ENCODE measurements around the gene GALM. TPM values are rescaled to one million over a fixed set of nuclear protein-coding genes. Genes with fewer than 3 reads are reported as not detected.

GALM gene
- total RNA-seq, 1 donor from 2014 or later: 46.3 TPM

GRCh38 chr2:38660282-38660681 lies 5.6 kb upstream of the GALM start:
- H3K4me1 Mint-ChIP-seq (ENCODE audit: low read depth): peaks cover 2% of the 10 kb centered on the region
- no peak overlapping the region for H3K27ac Mint-ChIP-seq
- no peak overlapping the region for H3K4me3 Mint-ChIP-seq (ENCODE audit: low read depth)
- no peaks in the 10 kb centered on the region for H3K9me3 Mint-ChIP-seq (ENCODE audit: low read depth)
- no peaks in the 10 kb centered on the region for H3K27me3 Mint-ChIP-seq
- H3K36me3 Mint-ChIP-seq (ENCODE audit: insufficient read depth): no peaks in the 10 kb centered on the region
- DNase-seq (ENCODE audit: low spot score, unreplicated experiment): no peak
- TF ChIP-seq CTCF (IDR thresholded peaks at IDR 0.05; ENCODE audit: unreplicated experiment): no peak

- H3K36me3 Mint-ChIP-seq (ENCODE audit: insufficient read depth): no peaks in the 10 kb centered on the region
- no peak overlapping the region for H3K4me3 Mint-ChIP-seq (ENCODE audit: low read depth)
- no peak for TF ChIP-seq CTCF (IDR thresholded peaks at IDR 0.05; ENCODE audit: unreplicated experiment)
- H3K27ac Mint-ChIP-seq: no peak overlapping the region
- H3K9me3 Mint-ChIP-seq (ENCODE audit: low read depth): peaks cover 2% of the 10 kb centered on the region
- DNase-seq (ENCODE audit: low spot score, unreplicated experiment): no peak
- H3K4me1 Mint-ChIP-seq (ENCODE audit: low read depth): peaks cover 4% of the 10 kb centered on the region
- no peaks in the 10 kb centered on the region for H3K27me3 Mint-ChIP-seq
Observed at GRCh38 chr2:38661306-38661705, 4.6 kb upstream of the GALM start.

- DNase-seq (ENCODE audit: low spot score, unreplicated experiment): no peak
- peaks cover 2% of the 10 kb centered on the region for H3K9me3 Mint-ChIP-seq (ENCODE audit: low read depth)
- peak overlapping the region; percentile 86 for H3K4me3 Mint-ChIP-seq (ENCODE audit: low read depth)
- peaks cover 38% of the 10 kb centered on the region for H3K4me1 Mint-ChIP-seq (ENCODE audit: low read depth)
- H3K27me3 Mint-ChIP-seq: no peaks in the 10 kb centered on the region
- no peak for TF ChIP-seq CTCF (IDR thresholded peaks at IDR 0.05; ENCODE audit: unreplicated experiment)
- H3K27ac Mint-ChIP-seq: peak overlapping the region; percentile 96
- H3K36me3 Mint-ChIP-seq (ENCODE audit: insufficient read depth): peaks cover 9% of the 10 kb centered on the region
Observed at GRCh38 chr2:38666556-38666910, 619 bp downstream of the GALM start.

GRCh38 chr2:38668092-38668491 lies 2.2 kb downstream of the GALM start:
- Mint-ChIP-seq H3K27me3 (no peaks in the 10 kb centered on the region), H3K27ac (peak overlapping the region; percentile 66), H3K4me1 (ENCODE audit: low read depth) (peaks cover 42% of the 10 kb centered on the region), H3K36me3 (ENCODE audit: insufficient read depth) (peaks cover 15% of the 10 kb centered on the region), H3K9me3 (ENCODE audit: low read depth) (peaks cover 2% of the 10 kb centered on the region), H3K4me3 (ENCODE audit: low read depth) (peak overlapping the region; percentile 86)
- TF ChIP-seq CTCF (IDR thresholded peaks at IDR 0.05; ENCODE audit: unreplicated experiment): no peak
- no peak for DNase-seq (ENCODE audit: low spot score, unreplicated experiment)

- Mint-ChIP-seq H3K36me3 (ENCODE audit: insufficient read depth) (peaks cover 17% of the 10 kb centered on the region), H3K27me3 (no peaks in the 10 kb centered on the region), H3K9me3 (ENCODE audit: low read depth) (peaks cover 2% of the 10 kb centered on the region), H3K4me1 (ENCODE audit: low read depth) (peaks cover 43% of the 10 kb centered on the region), H3K27ac (peak overlapping the region; percentile 87), H3K4me3 (ENCODE audit: low read depth) (peak overlapping the region; percentile 69)
- no peak for TF ChIP-seq CTCF (IDR thresholded peaks at IDR 0.05; ENCODE audit: unreplicated experiment)
- DNase-seq (ENCODE audit: low spot score, unreplicated experiment): no peak
Observed at GRCh38 chr2:38668779-38669479, 3.0 kb downstream of the GALM start.

Data from progenitor cell of endocrine pancreas (in vitro differentiated cells).